ENCODE data around the gene RELT.

DNA sequence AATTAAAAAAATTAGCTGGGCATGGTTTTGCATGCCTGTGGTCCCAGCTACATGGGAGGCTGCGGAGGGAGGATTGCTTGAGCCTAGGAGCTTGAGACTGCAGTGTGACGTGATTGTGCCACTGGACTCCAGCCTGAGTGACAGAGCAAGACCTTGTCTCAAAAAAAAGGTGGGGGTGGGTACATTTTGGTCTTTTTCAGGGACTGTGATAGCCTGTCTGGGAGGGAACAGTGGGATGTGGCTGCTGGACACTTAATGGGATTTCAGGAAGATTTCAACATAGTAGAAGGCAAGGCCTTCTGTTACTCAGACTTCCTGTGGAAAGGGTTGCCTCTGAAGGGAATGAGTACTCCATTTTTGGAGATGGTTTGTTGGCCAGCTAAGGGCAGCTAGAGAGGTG is 40.6 kb downstream of the RELT start:
- TF ChIP-seq, protein P1, sequence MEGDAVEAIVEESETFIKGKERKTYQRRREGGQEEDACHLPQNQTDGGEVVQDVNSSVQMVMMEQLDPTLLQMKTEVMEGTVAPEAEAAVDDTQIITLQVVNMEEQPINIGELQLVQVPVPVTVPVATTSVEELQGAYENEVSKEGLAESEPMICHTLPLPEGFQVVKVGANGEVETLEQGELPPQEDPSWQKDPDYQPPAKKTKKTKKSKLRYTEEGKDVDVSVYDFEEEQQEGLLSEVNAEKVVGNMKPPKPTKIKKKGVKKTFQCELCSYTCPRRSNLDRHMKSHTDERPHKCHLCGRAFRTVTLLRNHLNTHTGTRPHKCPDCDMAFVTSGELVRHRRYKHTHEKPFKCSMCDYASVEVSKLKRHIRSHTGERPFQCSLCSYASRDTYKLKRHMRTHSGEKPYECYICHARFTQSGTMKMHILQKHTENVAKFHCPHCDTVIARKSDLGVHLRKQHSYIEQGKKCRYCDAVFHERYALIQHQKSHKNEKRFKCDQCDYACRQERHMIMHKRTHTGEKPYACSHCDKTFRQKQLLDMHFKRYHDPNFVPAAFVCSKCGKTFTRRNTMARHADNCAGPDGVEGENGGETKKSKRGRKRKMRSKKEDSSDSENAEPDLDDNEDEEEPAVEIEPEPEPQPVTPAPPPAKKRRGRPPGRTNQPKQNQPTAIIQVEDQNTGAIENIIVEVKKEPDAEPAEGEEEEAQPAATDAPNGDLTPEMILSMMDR (conservative IDR thresholded peaks at IDR 0.05; ENCODE audit: low read depth, low read length) = no peak
- TF ChIP-seq EZH2 (IDR thresholded peaks at IDR 0.05; ENCODE audit: low read length, unreplicated experiment) = no peak
- no peak for TF ChIP-seq EZH2phosphoT487 (IDR thresholded peaks at IDR 0.05; ENCODE audit: borderline replicate concordance, low read length)

Data from PC-3 (cell line).